ES-I3 (cell line): ENCODE data around the gene UBE2M.
"Not testable (repeated sequence)": the region's sequence is repeated elsewhere in the genome, so short reads cannot be mapped to it uniquely, and the experiment has no call there.

Experiments
- H3K36me3 ChIP-seq: 2 replicates; pipeline ENCODE4 v1.6.1; 2013; ENCODE audit warnings: mild to moderate bottlenecking, low read length, control low read depth, moderate library complexity; ENCODE audit not compliant: insufficient read depth
- H3K4me1 ChIP-seq: 2 replicates; pipeline ENCODE4 v1.6.1; 2013; ENCODE audit warnings: mild to moderate bottlenecking, control low read depth, low read length; ENCODE audit not compliant: insufficient read depth
- H3K9ac ChIP-seq: 2 replicates; pipeline ENCODE4 v1.6.1; 2013; ENCODE audit warnings: low read depth, mild to moderate bottlenecking, low read length, moderate library complexity
- H3K9me3 ChIP-seq: 2 replicates; pipeline ENCODE4 v1.6.1; 2013; ENCODE audit warnings: mild to moderate bottlenecking, low read length, moderate library complexity; ENCODE audit not compliant: control insufficient read depth, insufficient read depth

UBE2M gene

DNA sequence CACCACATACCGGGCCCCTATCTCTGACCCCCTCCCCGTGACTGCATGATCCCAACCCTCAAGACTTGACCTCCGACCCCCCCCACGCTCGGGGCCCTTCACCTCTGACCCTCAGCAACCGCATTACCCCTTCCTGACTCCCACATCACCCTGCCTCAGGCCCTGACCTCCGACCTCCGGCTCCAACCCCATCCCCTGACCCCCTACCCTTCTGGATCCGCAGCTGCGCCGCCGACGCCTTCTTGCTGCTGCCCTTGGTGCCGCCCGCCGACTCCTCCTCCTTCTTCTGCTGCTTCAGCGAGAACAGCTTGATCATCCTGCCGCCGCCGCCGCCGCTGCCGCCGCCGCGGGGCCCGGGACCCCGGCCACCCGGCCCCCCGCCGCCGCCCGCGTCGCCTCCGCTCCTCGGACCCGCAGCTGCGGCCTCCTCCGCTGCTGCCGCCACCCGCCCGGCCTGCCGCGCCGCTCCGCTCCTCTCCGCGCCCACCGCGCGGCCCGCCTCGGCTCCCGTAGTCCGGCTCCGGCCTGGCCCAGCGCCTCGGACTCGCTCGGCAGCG is at the start of gene UBE2M:
TSS of gene UBE2M (minus strand) at position 546 of the 557 bp plus-strand sequence. CDS start at position 316, 230 bp downstream.
- Histone ChIP-seq H3K9ac (peak within 1 kb of the TSS; percentile 91), H3K36me3 (peaks cover 2% of the 10 kb centered on the region; the same call in 1 of the 2 replicates), H3K9me3 (no peaks in the 10 kb centered on the region), H3K4me1 (peaks cover 4% of the 10 kb centered on the region; the same call in 1 of the 2 replicates)

DNA sequence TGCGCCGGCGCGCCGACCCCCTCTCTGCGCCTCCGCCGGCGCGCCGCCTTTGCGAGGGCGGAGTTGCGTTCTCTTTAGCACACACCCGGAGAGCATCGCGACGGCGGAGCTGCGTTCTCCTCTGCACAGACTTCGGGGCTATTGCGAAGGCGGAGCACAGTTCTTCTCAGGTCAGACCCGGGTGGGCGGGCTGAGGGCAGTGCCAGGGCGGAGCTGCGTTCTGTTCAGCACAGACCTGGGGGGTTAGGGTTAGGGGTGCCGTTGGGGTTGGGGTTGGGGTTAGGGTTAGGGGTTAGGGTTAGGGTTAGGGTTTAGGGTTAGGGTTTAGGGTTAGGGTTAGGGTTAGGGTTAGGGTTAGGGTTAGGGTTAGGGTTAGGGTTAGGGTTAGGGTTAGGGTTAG is 48.8 kb upstream of the UBE2M start:
- not testable (repeated sequence) for H3K36me3 ChIP-seq, H3K9ac ChIP-seq, H3K9me3 ChIP-seq, H3K4me1 ChIP-seq

DNA sequence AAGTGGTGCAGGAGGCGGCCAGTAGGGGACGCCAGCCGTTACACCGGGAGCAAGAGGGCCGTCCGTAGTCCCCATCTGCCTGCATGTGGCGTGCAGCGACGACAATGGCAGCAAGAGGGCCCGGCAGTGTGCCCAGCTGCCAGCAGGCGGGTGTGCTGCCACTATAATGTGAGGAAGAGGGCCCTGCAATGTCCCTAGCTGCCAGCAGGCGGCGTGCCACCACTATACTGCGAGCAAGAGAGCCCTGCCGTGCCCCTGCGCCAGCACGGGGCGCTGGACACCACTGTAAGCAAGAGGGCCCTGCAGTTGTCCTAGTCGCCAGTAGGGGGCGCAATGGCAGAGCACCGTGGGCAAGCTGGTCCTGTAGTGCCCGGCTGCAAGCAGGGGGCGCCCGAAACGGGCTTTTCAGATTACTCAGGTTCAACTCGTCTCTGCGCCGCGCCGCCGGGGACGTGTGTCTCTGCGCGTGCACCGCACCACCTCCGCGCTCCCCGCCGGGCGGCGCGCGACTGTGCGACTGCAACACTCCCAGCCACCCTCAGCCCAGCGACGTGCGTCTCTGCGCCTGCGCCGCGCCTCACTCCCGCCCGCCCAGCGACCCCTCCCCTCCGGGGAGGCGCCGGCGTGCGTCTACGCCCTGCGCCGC is 48.0 kb upstream of the UBE2M start:
- not testable (repeated sequence) for H3K36me3 ChIP-seq

DNA sequence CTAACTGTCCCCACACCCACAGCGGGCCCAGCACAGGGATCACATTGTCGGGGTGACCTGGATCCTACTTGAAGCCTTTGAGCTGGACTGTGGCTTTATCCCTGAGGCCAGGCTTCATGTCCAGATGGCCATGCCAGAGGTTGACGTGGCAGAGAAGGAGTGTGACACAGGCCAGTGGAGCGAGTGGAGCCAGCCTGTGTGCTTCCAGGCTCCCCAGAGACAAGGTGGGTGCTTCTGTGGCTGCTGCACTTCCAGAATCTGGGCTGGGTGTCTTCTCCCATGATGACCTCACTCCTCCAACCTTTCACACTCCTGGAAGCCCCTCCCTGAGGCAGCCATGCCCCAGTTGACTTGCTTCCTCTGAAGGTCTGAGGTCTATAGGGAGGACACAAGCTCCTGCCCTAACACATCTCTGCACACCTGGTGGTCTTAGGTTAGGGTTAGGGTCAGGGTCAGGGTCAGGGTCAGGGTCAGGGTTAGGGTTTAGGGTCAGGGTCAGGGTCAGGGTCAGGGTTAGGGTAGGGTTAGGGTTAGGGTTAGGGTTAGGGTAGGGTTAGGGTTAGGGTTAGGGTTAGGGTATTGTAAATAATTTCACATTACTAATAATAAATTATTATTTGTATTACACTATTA is 27.8 kb upstream of the UBE2M start:
- no peak overlapping the region for H3K9ac ChIP-seq
- no peaks in the 10 kb centered on the region for H3K9me3 ChIP-seq

More for the DNA sequence above, 48.0 kb upstream of the UBE2M start:
- not testable (repeated sequence) for H3K4me1 ChIP-seq, H3K9me3 ChIP-seq, H3K9ac ChIP-seq

DNA sequence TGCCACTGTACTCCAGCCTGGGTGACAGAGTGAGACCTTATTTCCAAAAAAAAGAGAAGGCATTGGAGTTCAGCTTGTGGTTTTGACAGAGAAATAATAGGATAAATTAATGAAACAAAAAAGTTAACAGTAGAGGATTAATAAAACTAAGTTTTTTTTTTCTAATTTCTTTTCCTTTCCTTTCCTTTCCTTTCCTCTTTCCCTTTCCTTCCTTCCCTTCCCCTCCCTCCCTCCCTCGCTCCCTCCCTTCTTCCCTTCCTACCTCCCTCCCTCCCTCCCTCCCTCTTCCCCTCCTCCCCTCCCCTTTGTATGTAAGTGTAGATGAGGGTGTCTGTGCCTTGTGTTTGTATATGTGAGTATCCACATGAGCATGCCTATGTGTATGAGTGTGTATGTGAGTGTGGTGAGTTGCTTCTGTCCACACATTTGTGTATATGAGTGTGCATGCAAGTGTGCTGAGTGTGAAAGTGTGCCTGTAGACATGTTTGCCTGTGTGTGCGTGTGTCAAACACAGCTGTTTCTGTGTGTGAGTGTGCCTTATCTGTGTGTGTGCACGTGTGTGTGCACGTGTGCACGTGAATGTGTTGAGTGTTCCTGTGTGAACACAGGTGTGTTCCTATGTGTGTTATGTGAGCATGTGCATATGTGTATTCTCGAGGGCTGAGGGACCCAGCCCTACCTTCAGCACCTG is 27.2 kb upstream of the UBE2M start:
- peaks cover 3% of the 10 kb centered on the region; the same call in 1 of the 2 replicates for H3K4me1 ChIP-seq
- peaks cover 5% of the 10 kb centered on the region; the same call in 1 of the 2 replicates for H3K36me3 ChIP-seq
- no peak overlapping the region for H3K9ac ChIP-seq
- H3K9me3 ChIP-seq, result no peaks in the 10 kb centered on the region

More for the DNA sequence above, 27.8 kb upstream of the UBE2M start:
- H3K4me1 ChIP-seq, result no peaks in the 10 kb centered on the region
- H3K36me3 ChIP-seq, result peaks cover 5% of the 10 kb centered on the region; the same call in 1 of the 2 replicates

DNA sequence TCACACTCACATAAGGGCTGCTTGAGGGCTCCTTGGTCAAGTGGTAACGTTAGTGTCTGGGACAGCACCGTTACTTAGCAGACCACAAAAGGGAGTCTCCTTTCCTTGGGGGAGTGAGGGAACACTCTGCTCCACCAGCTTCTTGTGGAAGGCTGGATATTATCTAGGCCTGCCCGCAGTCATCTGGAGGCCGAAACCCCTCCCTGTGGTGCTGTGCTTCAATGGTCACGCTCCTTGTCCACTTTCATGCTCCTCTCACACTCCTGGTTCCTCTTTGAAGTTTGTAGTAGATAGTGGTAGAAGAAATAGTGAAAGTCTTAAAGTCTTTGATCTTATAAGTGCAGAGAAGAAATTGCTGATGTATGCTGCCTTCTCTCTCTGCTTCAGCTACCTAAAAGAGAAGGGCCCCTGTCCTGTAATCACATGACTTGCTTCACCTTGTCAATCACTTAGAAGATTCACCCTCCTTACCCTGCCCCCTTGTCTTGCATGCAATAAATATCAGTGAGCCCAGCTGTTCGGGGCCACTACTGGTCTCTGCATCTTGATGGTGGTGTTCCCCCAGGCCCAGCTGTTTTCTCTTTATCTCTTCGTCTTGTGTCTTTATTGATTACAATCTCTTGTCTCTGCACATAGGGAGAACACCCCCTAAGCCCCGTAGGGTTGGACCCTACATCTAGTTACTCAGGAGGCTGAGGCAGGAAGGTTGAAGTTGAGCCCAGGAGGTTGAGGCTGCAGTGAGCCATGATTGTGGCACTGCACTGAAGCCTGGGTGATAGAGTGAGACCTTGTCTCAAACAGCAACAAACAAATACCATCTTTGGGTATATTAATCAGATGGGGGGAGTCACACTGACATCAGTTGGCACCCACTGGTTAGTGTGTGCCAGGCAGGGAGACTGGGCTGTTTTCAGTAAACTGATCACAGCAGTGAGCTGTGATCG is 26.4 kb upstream of the UBE2M start:
- Histone ChIP-seq H3K9ac (no peak overlapping the region), H3K9me3 (no peaks in the 10 kb centered on the region), H3K36me3 (peaks cover 5% of the 10 kb centered on the region; the same call in 1 of the 2 replicates), H3K4me1 (peaks cover 3% of the 10 kb centered on the region; the same call in 1 of the 2 replicates)

DNA sequence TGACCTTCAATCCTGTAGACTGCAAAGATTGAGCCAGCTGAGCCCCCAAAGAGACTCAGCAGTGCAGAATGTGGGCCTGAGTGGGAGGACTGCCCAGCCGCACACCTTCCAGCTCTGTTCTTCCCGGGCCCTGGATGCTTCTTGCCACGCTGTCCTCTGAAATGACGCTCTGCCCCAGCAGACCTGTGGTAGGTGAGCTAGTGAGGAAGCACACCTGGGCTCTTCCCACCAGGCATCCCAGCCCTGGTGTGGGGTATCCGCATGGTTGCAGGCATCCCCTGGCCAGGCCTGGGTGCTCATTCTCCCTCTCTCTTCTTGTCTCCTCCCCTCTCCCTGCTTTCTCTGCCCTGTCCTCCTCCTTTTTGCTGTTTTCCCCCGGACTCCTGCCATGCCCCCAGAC is 24.6 kb upstream of the UBE2M start:
- no peak overlapping the region for H3K9ac ChIP-seq
- peaks cover 5% of the 10 kb centered on the region; the same call in 1 of the 2 replicates for H3K36me3 ChIP-seq
- H3K4me1 ChIP-seq, result peaks cover 3% of the 10 kb centered on the region; the same call in 1 of the 2 replicates
- H3K9me3 ChIP-seq, result no peaks in the 10 kb centered on the region

DNA sequence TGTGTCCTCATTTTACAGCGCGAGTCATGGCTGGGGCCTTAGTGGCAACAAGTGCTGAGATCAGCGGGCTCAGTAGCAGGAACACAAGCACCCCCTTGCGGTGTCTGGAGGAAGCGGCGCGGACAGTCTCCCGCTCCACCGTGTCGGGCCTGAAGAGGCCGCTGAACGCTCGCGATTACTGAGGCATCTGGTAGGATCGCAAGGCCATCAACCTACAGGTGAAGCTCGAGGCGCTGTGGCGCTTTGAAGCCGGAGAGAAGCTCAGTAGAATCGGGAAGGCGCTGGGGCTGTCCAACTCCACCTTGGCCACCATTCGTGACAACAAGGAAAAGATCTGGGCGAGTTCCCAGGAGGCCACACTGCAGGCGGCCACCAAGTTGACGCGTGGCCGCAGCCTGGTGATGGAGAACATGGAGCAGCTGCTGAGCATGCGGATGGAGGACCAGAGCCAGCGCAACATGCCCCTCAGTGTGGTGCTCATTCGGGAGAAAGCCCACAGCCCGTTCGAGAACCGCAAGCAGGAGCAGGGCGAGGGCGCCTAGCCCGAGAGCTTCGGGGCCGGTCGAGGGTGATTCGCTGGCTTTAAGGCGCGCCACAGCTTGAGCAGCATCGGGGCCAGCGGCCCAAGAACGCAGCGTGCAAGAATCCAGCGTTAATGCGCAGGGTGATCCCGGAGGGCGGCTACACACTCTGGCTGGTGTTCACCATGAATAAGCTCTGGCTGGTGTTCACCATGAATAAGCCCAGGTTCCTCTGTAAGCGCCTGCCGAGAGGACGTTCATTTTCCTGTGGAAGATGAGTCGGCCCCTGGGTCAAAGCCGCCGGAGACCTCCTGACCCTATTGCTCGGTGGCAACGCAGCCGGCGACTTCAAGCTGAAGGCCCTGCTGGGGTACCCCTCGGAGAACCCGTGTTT is 23.1 kb upstream of the UBE2M start:
- peaks cover 5% of the 10 kb centered on the region; the same call in 1 of the 2 replicates for H3K36me3 ChIP-seq
- no peak overlapping the region for H3K9ac ChIP-seq
- no peaks in the 10 kb centered on the region for H3K9me3 ChIP-seq
- H3K4me1 ChIP-seq, result peaks cover 3% of the 10 kb centered on the region; the same call in 1 of the 2 replicates

DNA sequence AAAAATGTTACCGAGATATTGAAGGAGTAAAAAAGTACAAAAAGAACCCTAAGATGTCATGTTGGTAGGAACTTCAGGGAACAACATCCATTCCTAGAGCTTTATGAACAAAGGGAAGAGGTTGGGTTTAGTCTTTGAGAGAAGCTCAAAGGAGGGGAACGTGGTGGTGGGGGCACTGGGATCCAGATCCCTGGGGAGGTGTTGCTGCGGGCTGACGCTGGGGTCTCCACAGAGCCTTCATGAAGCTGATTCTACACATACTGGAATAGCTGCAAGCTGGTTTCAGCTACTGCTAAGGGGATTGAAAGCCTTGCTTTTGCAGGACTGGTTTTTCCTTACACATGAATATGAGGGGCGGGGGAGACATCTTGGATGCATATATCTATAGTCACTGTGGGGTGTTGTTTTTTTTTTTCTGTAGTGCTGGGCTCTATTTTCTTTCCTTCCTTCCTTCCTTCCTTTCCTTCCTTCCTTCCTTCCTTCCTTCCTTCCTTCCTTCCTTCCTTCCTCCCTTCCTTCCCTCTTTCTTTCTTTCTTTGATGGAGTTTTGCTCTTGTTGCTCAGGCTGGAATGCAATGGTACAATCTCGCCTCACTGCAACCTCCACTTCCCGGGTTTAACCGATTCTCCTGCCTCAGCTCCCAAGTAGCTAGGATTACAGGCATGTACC is 21.2 kb upstream of the UBE2M start:
- Histone ChIP-seq H3K9me3 (no peaks in the 10 kb centered on the region), H3K36me3 (peaks cover 5% of the 10 kb centered on the region; the same call in 1 of the 2 replicates), H3K4me1 (peaks cover 3% of the 10 kb centered on the region; the same call in 1 of the 2 replicates), H3K9ac (no peak overlapping the region)

DNA sequence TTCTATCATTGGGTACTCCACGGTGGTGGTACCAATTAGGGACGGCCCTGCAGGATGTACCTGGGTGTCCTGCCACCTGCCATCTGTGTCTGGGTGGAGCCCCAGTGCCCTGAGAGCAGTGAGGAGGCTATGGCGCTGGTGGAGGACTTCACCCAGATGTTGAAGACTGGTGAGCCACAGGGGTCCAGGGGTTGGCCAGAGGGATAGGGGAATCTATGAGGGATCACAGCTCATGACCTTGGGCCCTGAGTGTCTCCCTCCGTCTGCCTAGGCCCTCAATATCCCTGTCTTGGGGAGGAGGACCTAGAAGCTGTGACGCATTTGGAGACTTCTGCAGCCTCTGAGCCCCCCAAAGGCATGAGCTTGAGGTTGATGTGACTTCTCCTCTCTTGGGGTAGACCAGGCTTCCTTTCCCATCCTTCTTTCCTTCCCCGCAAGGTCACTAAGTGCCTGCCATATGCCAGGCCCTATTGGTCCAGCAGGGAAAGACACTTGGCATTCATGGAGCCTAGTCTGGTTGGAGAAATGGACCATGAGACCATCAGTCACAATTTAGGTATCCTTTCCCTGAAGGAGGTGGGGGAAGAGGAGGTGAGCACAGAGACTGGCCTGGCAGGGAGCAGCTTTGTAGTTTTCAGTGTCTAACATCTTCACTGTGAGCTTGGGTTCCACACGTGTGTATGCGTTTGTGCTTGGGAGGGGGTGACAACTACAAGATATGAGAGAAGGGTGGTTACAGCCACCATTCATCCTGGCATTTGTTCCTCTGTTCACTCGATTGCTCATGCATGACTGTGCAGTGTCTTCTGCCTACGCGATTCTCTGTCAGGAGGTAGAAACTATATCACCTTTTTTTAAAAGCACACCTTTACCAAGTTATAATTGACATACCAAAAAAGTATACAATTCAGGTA is 19.9 kb upstream of the UBE2M start:
- Histone ChIP-seq H3K4me1 (peaks cover 6% of the 10 kb centered on the region), H3K36me3 (peaks cover 5% of the 10 kb centered on the region; the same call in 1 of the 2 replicates), H3K9me3 (no peaks in the 10 kb centered on the region), H3K9ac (no peak overlapping the region)

DNA sequence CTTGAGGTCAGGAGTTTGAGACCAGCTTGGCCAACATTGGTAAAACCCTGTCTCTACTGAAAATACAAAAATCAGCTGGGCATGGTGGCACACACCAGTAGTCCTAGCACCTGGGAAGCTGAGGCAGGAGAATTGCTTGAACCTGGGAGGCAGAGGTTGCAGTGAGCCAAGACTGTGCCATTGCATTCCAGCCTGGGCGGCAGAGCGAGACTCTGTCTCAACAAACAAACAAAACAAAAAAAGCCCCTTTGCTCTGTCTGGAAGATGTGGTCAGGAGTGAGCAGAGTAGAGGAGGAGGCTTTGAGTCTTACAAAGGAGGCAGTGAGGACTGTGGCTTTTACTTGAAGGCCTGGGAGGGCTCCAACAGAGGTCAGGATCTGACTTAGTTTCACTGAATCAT is 19.2 kb upstream of the UBE2M start:
- H3K9me3 ChIP-seq, H3K9ac ChIP-seq, H3K36me3 ChIP-seq, H3K4me1 ChIP-seq: not testable (repeated sequence)
